Neural crest cell (in vitro differentiated cells): ENCODE results near the gene TNS3. TPM values are rescaled to one million over a fixed set of nuclear protein-coding genes. Genes with fewer than 3 reads are reported as not detected.

Experiments
- DNase-seq: peaks from one replicate; pipeline ENCODE4 v3.0.0; 2021; ENCODE audit warnings: low read depth, mixed read lengths, low spot score
- H3K27ac Mint-ChIP-seq: one replicate; pipeline ENCODE4 v1.8.0; 2021; ENCODE audit warnings: mild to moderate bottlenecking, mixed read lengths; ENCODE audit not compliant: unreplicated experiment
- H3K27me3 Mint-ChIP-seq: 2 replicates; pipeline ENCODE4 v1.8.0; 2021; ENCODE audit warnings: low read depth, mild to moderate bottlenecking, mixed read lengths
- H3K36me3 Mint-ChIP-seq: 2 replicates; pipeline ENCODE4 v1.8.0; 2021; ENCODE audit warnings: low read depth, mild to moderate bottlenecking, mixed read lengths
- H3K4me1 Mint-ChIP-seq: 2 replicates; pipeline ENCODE4 v1.8.0; 2021; ENCODE audit warnings: mixed read lengths
- H3K4me3 Mint-ChIP-seq: one replicate; pipeline ENCODE4 v1.8.0; 2021; ENCODE audit warnings: mild to moderate bottlenecking, mixed read lengths
- H3K9me3 Mint-ChIP-seq: 2 replicates; pipeline ENCODE4 v1.8.0; 2021; ENCODE audit warnings: mixed read lengths
- total RNA-seq: library from RNA; stranded (reverse); gene quantifications from 2 replicates; pipeline ENCODE4 v1.2.1, GENCODE V29; 2021
- TF ChIP-seq, protein P1 (sequence below): fragments of 200-600 bp; sonication (generic); conservative IDR thresholded peaks from 2 replicates; pipeline ENCODE4 v1.5.0; 2021; ENCODE audit warnings: antibody characterized with exemption, mild to moderate bottlenecking

Gene TNS3
- total RNA-seq, 1 donor from 2014 or later, result 26.4 TPM

DNA sequence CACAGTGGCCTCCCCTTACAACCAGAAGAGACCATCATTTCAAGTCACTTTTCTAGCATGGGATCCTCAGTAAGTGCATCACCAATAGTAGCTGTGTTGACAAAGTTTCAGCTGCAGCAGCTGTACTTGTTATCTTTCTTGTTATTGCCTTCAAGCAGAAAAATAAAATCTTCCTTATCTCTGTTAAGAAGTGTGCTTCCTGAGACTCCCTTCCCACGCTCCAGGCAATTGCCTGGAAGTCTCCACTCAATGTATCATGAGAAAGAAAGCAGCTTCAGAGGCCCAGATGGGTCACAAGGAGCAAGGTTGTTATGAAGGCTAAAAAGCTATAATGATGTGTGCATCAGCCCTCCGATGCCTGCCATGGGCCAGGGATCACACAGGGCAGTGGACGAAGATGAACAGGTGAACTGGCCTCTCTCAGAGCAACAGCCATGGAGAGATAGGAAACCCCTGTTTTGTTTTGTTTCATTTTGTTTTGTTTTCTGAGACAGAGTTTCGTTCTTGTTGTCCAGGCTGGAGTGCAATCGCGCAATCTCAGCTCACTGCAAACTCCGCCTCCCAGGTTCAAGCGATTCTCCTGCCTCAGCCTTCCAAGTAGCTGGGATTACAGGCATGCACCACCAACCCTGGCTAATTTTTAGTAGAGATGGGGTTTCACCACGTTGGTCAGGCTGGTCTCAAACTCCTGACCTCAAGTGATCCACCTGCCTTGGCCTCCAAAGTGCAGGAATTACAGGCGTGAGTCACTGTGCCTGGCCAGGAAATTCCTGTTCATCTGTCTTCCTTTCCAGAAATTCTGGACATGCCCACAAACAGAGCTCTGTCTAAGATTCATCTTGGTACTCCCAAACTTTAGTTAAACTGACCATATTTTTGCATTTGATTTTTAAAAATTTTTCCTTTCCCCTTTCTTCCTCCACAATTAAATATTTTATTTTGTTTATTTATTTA, 340.5 kb downstream of the TNS3 start:
- no peak overlapping the region for H3K27ac Mint-ChIP-seq
- H3K27me3 Mint-ChIP-seq, result no peaks in the 10 kb centered on the region
- no peak for DNase-seq
- H3K36me3 Mint-ChIP-seq, result no peaks in the 10 kb centered on the region
- H3K9me3 Mint-ChIP-seq, result no peaks in the 10 kb centered on the region
- TF ChIP-seq, protein P1, sequence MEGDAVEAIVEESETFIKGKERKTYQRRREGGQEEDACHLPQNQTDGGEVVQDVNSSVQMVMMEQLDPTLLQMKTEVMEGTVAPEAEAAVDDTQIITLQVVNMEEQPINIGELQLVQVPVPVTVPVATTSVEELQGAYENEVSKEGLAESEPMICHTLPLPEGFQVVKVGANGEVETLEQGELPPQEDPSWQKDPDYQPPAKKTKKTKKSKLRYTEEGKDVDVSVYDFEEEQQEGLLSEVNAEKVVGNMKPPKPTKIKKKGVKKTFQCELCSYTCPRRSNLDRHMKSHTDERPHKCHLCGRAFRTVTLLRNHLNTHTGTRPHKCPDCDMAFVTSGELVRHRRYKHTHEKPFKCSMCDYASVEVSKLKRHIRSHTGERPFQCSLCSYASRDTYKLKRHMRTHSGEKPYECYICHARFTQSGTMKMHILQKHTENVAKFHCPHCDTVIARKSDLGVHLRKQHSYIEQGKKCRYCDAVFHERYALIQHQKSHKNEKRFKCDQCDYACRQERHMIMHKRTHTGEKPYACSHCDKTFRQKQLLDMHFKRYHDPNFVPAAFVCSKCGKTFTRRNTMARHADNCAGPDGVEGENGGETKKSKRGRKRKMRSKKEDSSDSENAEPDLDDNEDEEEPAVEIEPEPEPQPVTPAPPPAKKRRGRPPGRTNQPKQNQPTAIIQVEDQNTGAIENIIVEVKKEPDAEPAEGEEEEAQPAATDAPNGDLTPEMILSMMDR, result no peak
- H3K4me3 Mint-ChIP-seq, result no peak overlapping the region
- H3K4me1 Mint-ChIP-seq, result peaks cover 9% of the 10 kb centered on the region

DNA sequence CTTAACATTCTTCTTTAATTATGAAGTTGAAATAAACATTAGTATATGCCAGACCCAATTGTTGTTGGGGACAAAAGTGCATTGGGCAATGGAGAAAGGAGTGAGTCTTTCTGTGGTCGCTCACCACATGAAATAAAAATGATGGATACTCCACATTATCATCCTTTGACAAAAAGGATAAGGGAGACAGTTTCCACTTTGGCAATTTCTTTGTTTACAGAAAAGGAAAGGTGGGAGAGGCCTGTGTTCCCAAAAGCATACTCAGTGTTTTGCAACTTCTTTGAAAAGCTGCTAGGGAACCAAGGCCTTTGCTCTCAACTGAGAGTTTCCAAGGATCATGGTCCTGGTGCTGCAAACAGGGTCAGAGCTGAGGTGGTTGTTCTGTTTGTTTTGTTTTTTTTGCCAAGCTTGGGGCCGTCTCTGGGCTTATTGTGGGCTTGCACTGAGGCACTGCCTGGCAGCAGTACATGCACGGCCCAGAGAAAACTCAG, 341.9 kb downstream of the TNS3 start:
- no peak overlapping the region for H3K4me3 Mint-ChIP-seq
- no peak overlapping the region for H3K27ac Mint-ChIP-seq
- no peaks in the 10 kb centered on the region for H3K9me3 Mint-ChIP-seq
- H3K4me1 Mint-ChIP-seq, result peaks cover 9% of the 10 kb centered on the region
- DNase-seq, result no peak
- H3K36me3 Mint-ChIP-seq, result no peaks in the 10 kb centered on the region
- TF ChIP-seq, protein P1, result no peak
- H3K27me3 Mint-ChIP-seq, result no peaks in the 10 kb centered on the region

DNA sequence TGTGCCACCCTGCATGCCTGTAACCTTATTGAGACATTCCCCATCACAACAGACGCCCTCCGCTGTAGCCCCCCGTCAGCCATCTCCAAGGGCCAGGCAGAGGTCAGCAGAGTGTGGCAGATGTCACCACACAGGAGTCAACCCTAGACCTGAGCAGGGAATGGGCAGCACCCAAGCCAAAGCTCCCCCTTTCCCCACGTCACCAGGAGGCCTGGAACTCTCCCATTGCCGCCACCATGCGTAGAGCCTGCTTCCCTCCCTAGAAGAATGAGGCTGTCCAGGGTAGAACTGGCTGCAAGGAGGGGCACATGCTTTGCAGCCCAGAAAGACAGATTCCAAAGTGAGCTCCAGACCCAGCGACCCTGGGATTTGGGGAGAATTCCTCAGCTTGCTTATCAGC, 342.9 kb downstream of the TNS3 start:
- TF ChIP-seq, protein P1, result no peak
- H3K27ac Mint-ChIP-seq, result no peak overlapping the region
- H3K36me3 Mint-ChIP-seq, result no peaks in the 10 kb centered on the region
- no peak for DNase-seq
- H3K4me1 Mint-ChIP-seq, result peaks cover 9% of the 10 kb centered on the region
- H3K4me3 Mint-ChIP-seq, result no peak overlapping the region
- no peaks in the 10 kb centered on the region for H3K9me3 Mint-ChIP-seq
- no peaks in the 10 kb centered on the region for H3K27me3 Mint-ChIP-seq

DNA sequence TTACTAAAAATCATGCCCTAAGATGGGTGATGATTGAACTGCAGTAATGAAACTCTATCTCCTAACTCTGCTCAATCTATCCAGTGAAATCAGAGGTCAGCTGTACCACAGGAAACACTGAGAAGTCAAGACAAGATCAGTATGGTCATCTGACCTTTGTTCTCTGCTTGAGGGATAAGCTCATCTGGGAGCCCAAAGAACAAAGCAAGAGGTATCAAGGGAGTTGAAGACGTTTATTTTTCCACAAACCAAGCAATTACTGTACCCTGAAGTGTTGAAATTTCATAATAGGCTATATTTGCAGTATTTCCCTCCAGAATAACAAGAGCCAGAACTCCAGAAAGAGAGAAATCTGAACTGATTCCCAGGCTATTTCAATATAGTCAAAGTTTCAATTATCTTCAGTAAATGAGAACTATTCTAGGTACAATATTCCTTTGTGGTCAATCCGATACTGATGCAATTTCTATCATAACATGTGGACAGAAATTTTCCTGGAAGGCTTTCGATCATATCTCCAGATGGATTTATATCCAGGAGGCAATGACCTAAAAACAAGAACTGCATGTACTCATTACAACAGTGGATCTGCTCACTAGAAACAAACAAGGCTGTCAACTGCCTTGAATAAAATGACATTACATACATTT, 345.3 kb downstream of the TNS3 start:
- Mint-ChIP-seq H3K4me3 (no peak overlapping the region), H3K36me3 (no peaks in the 10 kb centered on the region), H3K27ac (no peak overlapping the region), H3K4me1 (peaks cover 9% of the 10 kb centered on the region), H3K27me3 (no peaks in the 10 kb centered on the region), H3K9me3 (no peaks in the 10 kb centered on the region)
- TF ChIP-seq, protein P1, result no peak
- DNase-seq, result no peak

DNA sequence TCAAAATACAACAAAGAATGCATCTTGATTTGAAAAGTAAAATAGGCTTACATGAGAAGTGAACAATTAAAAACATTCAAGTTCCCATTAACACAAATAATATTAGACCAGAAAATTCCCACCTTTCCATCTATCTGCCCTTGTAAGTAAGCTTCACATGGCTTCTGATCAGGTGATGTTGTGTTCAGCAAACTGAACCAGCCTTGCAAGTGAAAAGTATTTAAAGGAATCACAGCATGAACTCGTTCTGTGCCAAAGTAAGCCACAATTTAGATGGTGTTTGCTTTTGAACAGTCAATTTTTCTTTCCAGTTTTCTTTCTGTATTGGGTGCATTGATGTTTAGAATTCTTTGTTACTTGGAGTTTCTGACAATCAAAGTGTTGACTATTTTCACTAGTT, 347.9 kb downstream of the TNS3 start:
- TF ChIP-seq, protein P1, result no peak
- no peak overlapping the region for H3K27ac Mint-ChIP-seq

More for the DNA sequence above, 347.9 kb downstream of the TNS3 start:
- Mint-ChIP-seq H3K36me3 (no peaks in the 10 kb centered on the region), H3K27me3 (no peaks in the 10 kb centered on the region), H3K4me3 (no peak overlapping the region), H3K9me3 (no peaks in the 10 kb centered on the region), H3K4me1 (no peaks in the 10 kb centered on the region)
- no peak for DNase-seq
